Astrocyte (in vitro differentiated cells and primary cell): ENCODE data around the gene TRIM26. TPM values are rescaled to one million over a fixed set of nuclear protein-coding genes. Genes with fewer than 3 reads are reported as not detected.

Experiments used
- DNase-seq: peaks from one replicate; pipeline ENCODE4 v3.0.0-alpha.2; 2010; ENCODE audit warnings: low read depth
- FAIRE-seq: peaks from 2 replicates; lab custom pipeline; 2011; peaks lifted over from hg19 to GRCh38; lab: Jason Lieb, UNC
- H2AFZ ChIP-seq: 2 replicates; pipeline ENCODE4 v1.6.0; 2012; ENCODE audit warnings: low read depth, low read length, inconsistent platforms
- H3K27ac ChIP-seq: 2 replicates; pipeline ENCODE4 v1.5.1; 2011; ENCODE audit warnings: low read depth, low read length, inconsistent platforms
- H3K27me3 ChIP-seq: 2 replicates; pipeline ENCODE4 v1.6.0; 2011; ENCODE audit warnings: low read length, inconsistent platforms; ENCODE audit not compliant: insufficient read depth
- H3K36me3 ChIP-seq: 2 replicates; pipeline ENCODE4 v1.5.1; 2011; ENCODE audit warnings: low read length, inconsistent platforms; ENCODE audit not compliant: insufficient read depth
- H3K4me1 ChIP-seq: 2 replicates; pipeline ENCODE4 v1.5.1; 2011; ENCODE audit warnings: low read length, inconsistent platforms; ENCODE audit not compliant: insufficient read depth
- H3K4me2 ChIP-seq: 2 replicates; pipeline ENCODE4 v1.6.0; 2012; ENCODE audit warnings: low read length, inconsistent platforms
- H3K4me3 ChIP-seq: 2 replicates; pipeline ENCODE4 v1.5.1; 2011; ENCODE audit warnings: low read depth, mild to moderate bottlenecking, low read length, inconsistent platforms; ENCODE audit not compliant: insufficient read depth
- H3K79me2 ChIP-seq: 2 replicates; pipeline ENCODE4 v1.6.0; 2012; ENCODE audit warnings: mild to moderate bottlenecking, low read length, inconsistent platforms; ENCODE audit not compliant: insufficient read depth
- H3K9ac ChIP-seq: 2 replicates; pipeline ENCODE4 v1.6.0; 2012; ENCODE audit warnings: mild to moderate bottlenecking, low read length, inconsistent platforms
- H3K9me3 ChIP-seq: 2 replicates; pipeline ENCODE4 v1.5.1; 2012; ENCODE audit warnings: low read depth, mild to moderate bottlenecking, low read length, inconsistent platforms; ENCODE audit not compliant: insufficient read depth
- H4K20me1 ChIP-seq: 2 replicates; pipeline ENCODE4 v1.6.0; 2012; ENCODE audit warnings: low read length, inconsistent platforms; ENCODE audit not compliant: insufficient read depth
- H3K27ac Mint-ChIP-seq: one replicate; pipeline ENCODE4 v1.8.0; 2021; ENCODE audit warnings: mild to moderate bottlenecking, mixed read lengths; ENCODE audit not compliant: unreplicated experiment
- H3K27me3 Mint-ChIP-seq: one replicate; pipeline ENCODE4 v1.8.0; 2021; ENCODE audit warnings: low read depth, mixed read lengths; ENCODE audit not compliant: unreplicated experiment
- H3K36me3 Mint-ChIP-seq: one replicate; pipeline ENCODE4 v1.8.0; 2021; ENCODE audit warnings: low read depth, mixed read lengths; ENCODE audit not compliant: unreplicated experiment
- H3K4me1 Mint-ChIP-seq: one replicate; pipeline ENCODE4 v1.8.0; 2021; ENCODE audit warnings: low read depth, mixed read lengths; ENCODE audit not compliant: unreplicated experiment
- H3K4me3 Mint-ChIP-seq: one replicate; pipeline ENCODE4 v1.8.0; 2021; ENCODE audit warnings: mild to moderate bottlenecking, moderate library complexity, mixed read lengths; ENCODE audit not compliant: unreplicated experiment
- H3K9me3 Mint-ChIP-seq: one replicate; pipeline ENCODE4 v1.8.0; 2021; ENCODE audit warnings: mild to moderate bottlenecking, mixed read lengths; ENCODE audit not compliant: unreplicated experiment
- CTCF ChIP-seq: IDR thresholded peaks from 2 replicates; pipeline ENCODE4 v1.5.1; 2011; ENCODE audit warnings: low read depth, mild to moderate bottlenecking, inconsistent platforms, low read length, moderate library complexity; ENCODE audit not compliant: insufficient read depth
- EZH2 ChIP-seq: IDR thresholded peaks from 2 replicates; pipeline ENCODE4 v1.6.1; 2012; ENCODE audit warnings: mild to moderate bottlenecking, low read length, inconsistent platforms; ENCODE audit not compliant: insufficient read depth
- total RNA-seq: library from RNA; stranded (reverse); gene quantifications from 2 replicates; pipeline ENCODE4 v1.2.1, GENCODE V29; 2021

TRIM26 gene
- total RNA-seq, 1 donor from 2014 or later: 52.8 TPM

GRCh38 chr6:30136570-30137286, 76.5 kb downstream of the TRIM26 start:
- H4K20me1 ChIP-seq: no peaks in the 10 kb centered on the region
- H3K9me3 Mint-ChIP-seq: peaks cover 2% of the 10 kb centered on the region
- no peak overlapping the region for H3K4me3 ChIP-seq
- no peaks in the 10 kb centered on the region for H3K36me3 Mint-ChIP-seq
- H3K27ac Mint-ChIP-seq: no peak overlapping the region
- no peak for TF ChIP-seq CTCF
- no peak for TF ChIP-seq EZH2
- DNase-seq (no peak), FAIRE-seq (no peak)
- no peak overlapping the region for H3K4me2 ChIP-seq
- H3K9me3 ChIP-seq: no peaks in the 10 kb centered on the region
- H3K27ac ChIP-seq: no peak overlapping the region
- H3K79me2 ChIP-seq: no peaks in the 10 kb centered on the region
- H3K4me1 ChIP-seq: no peaks in the 10 kb centered on the region
- no peak overlapping the region for H3K9ac ChIP-seq
- no peaks in the 10 kb centered on the region for H3K4me1 Mint-ChIP-seq
- H3K27me3 ChIP-seq: peaks cover 25% of the 10 kb centered on the region
- H3K4me3 Mint-ChIP-seq: no peak overlapping the region
- peaks cover 39% of the 10 kb centered on the region for H3K27me3 Mint-ChIP-seq
- H3K36me3 ChIP-seq: no peaks in the 10 kb centered on the region
- H2AFZ ChIP-seq: no peak overlapping the region

- peaks cover 2% of the 10 kb centered on the region for H3K9me3 Mint-ChIP-seq
- Histone ChIP-seq H3K4me1 (no peaks in the 10 kb centered on the region), H3K4me2 (no peak within 1 kb of the TSS), H2AFZ (no peak within 1 kb of the TSS), H3K9ac (no peak within 1 kb of the TSS), H3K4me3 (no peak within 1 kb of the TSS), H3K36me3 (no peaks in the 10 kb centered on the region), H3K79me2 (no peaks in the 10 kb centered on the region), H3K27ac (no peak within 1 kb of the TSS), H3K9me3 (no peaks in the 10 kb centered on the region), H4K20me1 (no peaks in the 10 kb centered on the region), H3K27me3 (peaks cover 23% of the 10 kb centered on the region)
- no peaks in the 10 kb centered on the region for H3K4me1 Mint-ChIP-seq
- no peak for TF ChIP-seq CTCF
- TF ChIP-seq EZH2: no peak
- DNase-seq (no peak), FAIRE-seq (no peak)
- peaks cover 48% of the 10 kb centered on the region for H3K27me3 Mint-ChIP-seq
- no peak within 1 kb of the TSS for H3K4me3 Mint-ChIP-seq
- H3K27ac Mint-ChIP-seq: no peak within 1 kb of the TSS
- H3K36me3 Mint-ChIP-seq: no peaks in the 10 kb centered on the region
These were observed 77.4 kb downstream of the TRIM26 start, which contains the start of gene TRIM40 for GRCh38 chr6:30135757-30136156. Gene TRIM40 (plus strand): TSS chr6:30136140. CDS start chr6:30137037, 897 bp downstream.

- DNase-seq: no peak
- peaks cover 27% of the 10 kb centered on the region for H3K27me3 ChIP-seq
- H3K27me3 Mint-ChIP-seq: peaks cover 52% of the 10 kb centered on the region
These were observed 78.1 kb downstream of the TRIM26 start for GRCh38 chr6:30135147-30135546.

More at GRCh38 chr6:30135147-30135546, 78.1 kb downstream of the TRIM26 start:
- Histone ChIP-seq H3K27ac (no peak overlapping the region), H3K4me3 (no peak overlapping the region), H3K4me2 (no peak overlapping the region), H3K36me3 (no peaks in the 10 kb centered on the region), H3K9me3 (no peaks in the 10 kb centered on the region), H3K4me1 (no peaks in the 10 kb centered on the region), H2AFZ (no peak overlapping the region), H3K79me2 (no peaks in the 10 kb centered on the region), H3K9ac (no peak overlapping the region), H4K20me1 (no peaks in the 10 kb centered on the region)
- no peak for FAIRE-seq
- Mint-ChIP-seq H3K9me3 (no peaks in the 10 kb centered on the region), H3K4me1 (no peaks in the 10 kb centered on the region), H3K4me3 (no peak overlapping the region), H3K36me3 (no peaks in the 10 kb centered on the region), H3K27ac (no peak overlapping the region)
- TF ChIP-seq CTCF: no peak
